HEK293 (cell line): Measurements from ENCODE around the gene CREBL2.

Experiments
- CTCF ChIA-PET: fragments of 350-600 bp; formaldehyde crosslinking; extraction: SDS; loops from one replicate; lab custom pipeline; 2021; ENCODE audit warnings: antibody characterized with exemption; lab: Yijun Ruan, JAX
- POLR2A ChIA-PET: fragments of 300-600 bp; formaldehyde crosslinking; extraction: SDS; loops from one replicate; lab custom pipeline; 2020; ENCODE audit warnings: antibody characterized with exemption, inconsistent platforms; lab: Yijun Ruan, JAX
- H3K27ac ChIP-seq: fragments of 200-500 bp; sonication (Bioruptor generic); 2 replicates; pipeline ENCODE4 v1.5.1; 2014; ENCODE audit warnings: low read depth, low read length, control low read depth, inconsistent platforms; ENCODE audit errors: extremely low read depth
- H3K36me3 ChIP-seq, 2 experiments: fragments of 200-500 bp in 1 of 2; sonication (Bioruptor generic) in 1 of 2; 1 replicate in 1 of 2; 2 replicates in 1 of 2; pipeline ENCODE4 v1.5.1; 2014 to 2017; ENCODE audit warnings: inconsistent platforms in 2 of 2, low read length in 2 of 2; ENCODE audit not compliant: control insufficient read depth in 2 of 2, insufficient read depth in 1 of 2
- H3K4me1 ChIP-seq: fragments of 200-500 bp; sonication (Bioruptor generic); 2 replicates; pipeline ENCODE4 v1.5.1; 2014; ENCODE audit warnings: mild to moderate bottlenecking, low read length, inconsistent platforms; ENCODE audit not compliant: control insufficient read depth, insufficient read depth
- H3K4me3 ChIP-seq: 2 replicates; pipeline ENCODE4 v1.5.1; 2011; ENCODE audit warnings: low read depth, mild to moderate bottlenecking, control low read depth, low read length, moderate library complexity
- H3K9me3 ChIP-seq: fragments of 200-500 bp; sonication (Bioruptor generic); 2 replicates; pipeline ENCODE4 v1.5.1; 2014; ENCODE audit warnings: low read depth, low read length, inconsistent platforms; ENCODE audit not compliant: control insufficient read depth, insufficient read depth
- KLF16 ChIP-seq: fragments of 450-650 bp; formaldehyde crosslinking; IDR thresholded peaks from 2 replicates; pipeline ENCODE4 v1.5.1; 2017; ENCODE audit warnings: missing biosample characterization, missing genetic modification characterization
- MEIS1 ChIP-seq: sonication (generic); formaldehyde crosslinking; IDR thresholded peaks from 2 replicates; pipeline ENCODE4 v1.8.1; 2022; ENCODE audit warnings: missing genetic modification reagents, mild to moderate bottlenecking, borderline replicate concordance
- ZFP3 ChIP-seq: fragments of 450-650 bp; formaldehyde crosslinking; IDR thresholded peaks from 2 replicates; pipeline ENCODE4 v1.5.1; 2016; ENCODE audit warnings: low read depth, missing biosample characterization, missing genetic modification characterization
- ZNF23 ChIP-seq: fragments of 450-650 bp; formaldehyde crosslinking; IDR thresholded peaks from 2 replicates; pipeline ENCODE4 v1.5.1; 2016; ENCODE audit warnings: missing biosample characterization, missing genetic modification characterization, borderline replicate concordance
- ZNF239 ChIP-seq: fragments of 450-650 bp; formaldehyde crosslinking; IDR thresholded peaks from 2 replicates; pipeline ENCODE4 v1.5.1; 2016; ENCODE audit warnings: missing biosample characterization, missing genetic modification characterization
- ZNF37A ChIP-seq: fragments of 450-650 bp; IDR thresholded peaks from 2 replicates; pipeline ENCODE4 v1.5.1; 2018; ENCODE audit warnings: missing biosample characterization, missing genetic modification characterization
- ZNF48 ChIP-seq: fragments of 450-650 bp; formaldehyde crosslinking; IDR thresholded peaks from 2 replicates; pipeline ENCODE4 v1.5.1; 2016; ENCODE audit warnings: missing biosample characterization, missing genetic modification characterization
- ZNF76 ChIP-seq: fragments of 450-650 bp; formaldehyde crosslinking; IDR thresholded peaks from 2 replicates; pipeline ENCODE4; 2016; ENCODE audit warnings: low read depth, missing biosample characterization, missing genetic modification characterization, borderline replicate concordance
- TF ChIP-seq, protein P1 (sequence below): fragments of 450-650 bp; formaldehyde crosslinking; IDR thresholded peaks from 2 replicates; pipeline ENCODE4 v1.5.1; 2017; ENCODE audit warnings: missing biosample characterization, missing genetic modification characterization
- TF ChIP-seq, protein P2 (sequence below): fragments of 450-650 bp; formaldehyde crosslinking; IDR thresholded peaks from 2 replicates; pipeline ENCODE4 v1.5.1; 2016; ENCODE audit warnings: missing biosample characterization, missing genetic modification characterization, low read depth
- TF ChIP-seq, protein P3 (sequence below): fragments of 450-650 bp; formaldehyde crosslinking; IDR thresholded peaks from 2 replicates; pipeline ENCODE4 v1.5.1; 2016; ENCODE audit warnings: missing biosample characterization, missing genetic modification characterization, borderline replicate concordance
- TF ChIP-seq, protein P4 (sequence below): fragments of 450-650 bp; IDR thresholded peaks from 2 replicates; pipeline ENCODE4 v1.5.1; 2018; ENCODE audit warnings: missing biosample characterization, mild to moderate bottlenecking, missing genetic modification characterization
- TF ChIP-seq, protein P5 (sequence below): fragments of 450-650 bp; formaldehyde crosslinking; IDR thresholded peaks from 2 replicates; pipeline ENCODE4 v1.5.1; 2016; ENCODE audit warnings: missing biosample characterization, missing genetic modification characterization
- TF ChIP-seq, protein P6 (sequence below): fragments of 450-650 bp; formaldehyde crosslinking; IDR thresholded peaks from 2 replicates; pipeline ENCODE4 v1.5.1; 2016; ENCODE audit warnings: missing biosample characterization, missing genetic modification characterization
- TF ChIP-seq, protein P7 (sequence below): fragments of 450-650 bp; formaldehyde crosslinking; IDR thresholded peaks from 2 replicates; pipeline ENCODE4 v1.5.1; 2017; ENCODE audit warnings: missing biosample characterization, missing genetic modification characterization
- TF ChIP-seq, protein P8 (sequence below): fragments of 450-650 bp; formaldehyde crosslinking; conservative IDR thresholded peaks from 2 replicates; pipeline ENCODE4 v1.5.1; 2016; ENCODE audit warnings: low read depth, missing biosample characterization, missing genetic modification characterization

Gene CREBL2

DNA sequence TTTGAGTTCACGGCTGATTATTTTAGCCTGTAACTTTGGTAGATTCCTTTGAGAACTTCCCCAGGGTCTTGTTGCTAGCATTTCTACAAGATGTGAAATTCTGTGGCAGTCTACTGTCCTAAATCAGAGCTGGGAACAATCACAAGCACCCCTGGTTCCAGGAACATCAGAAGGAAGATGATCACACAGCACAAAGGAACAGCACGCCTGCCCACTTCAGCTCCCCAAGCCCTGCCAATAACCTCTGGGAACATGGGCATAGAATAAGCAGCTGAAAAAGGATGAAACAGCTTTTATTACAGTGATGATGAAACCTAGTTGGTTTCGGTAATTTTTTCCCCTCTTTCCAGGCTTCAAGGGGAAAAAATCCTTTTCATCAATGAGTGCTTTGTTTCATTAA, 72.0 kb downstream of the CREBL2 start (continued):
- TF ChIP-seq ZNF48 = no peak
- TF ChIP-seq ZNF76 = no peak
- no peak for TF ChIP-seq ZNF239
- TF ChIP-seq, all 188 proteins: peak for 0

DNA sequence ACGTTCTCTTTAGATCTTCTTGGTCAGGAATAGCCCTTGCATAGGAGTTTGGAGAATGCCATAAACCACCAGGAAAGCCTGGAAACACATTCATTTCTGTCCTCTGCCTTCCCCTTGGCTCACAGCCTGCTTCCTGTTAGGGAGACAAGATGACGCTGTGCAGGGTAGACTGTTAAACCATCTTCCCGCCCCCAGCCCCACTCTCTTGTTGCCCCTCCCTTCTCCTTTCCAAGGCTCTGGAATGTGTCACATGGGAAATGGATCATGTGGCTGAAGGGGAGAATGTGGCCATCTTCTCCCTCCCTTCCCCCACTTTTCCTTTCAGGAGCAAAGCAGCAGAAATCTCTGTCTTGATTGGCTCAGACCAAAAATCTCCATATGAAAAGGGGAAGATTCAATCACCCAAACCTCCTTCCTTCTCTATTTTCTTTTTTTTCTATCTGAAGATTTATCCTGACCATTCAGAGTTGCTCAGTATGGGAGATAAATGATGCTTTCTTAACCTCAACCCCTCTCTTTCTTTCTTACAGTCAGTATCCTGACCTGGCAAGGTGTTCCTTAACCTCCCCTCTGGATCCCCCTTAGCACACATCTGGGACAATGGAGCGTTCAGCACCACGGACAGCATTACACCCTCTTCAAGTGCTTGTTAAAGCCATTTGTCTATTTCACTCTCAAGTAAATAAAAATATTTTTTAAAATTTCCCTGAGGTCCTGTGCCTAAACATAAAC, 72.9 kb downstream of the CREBL2 start:
- H3K27ac ChIP-seq = no peak overlapping the region
- ChIA-PET CTCF (interaction anchor here (0.6 to 1.2 kb wide), 3 partner anchors 9 to 1053 kb away, joined by 3 to 4 read pairs (median 4); no protein-coding TSS in a partner anchor), POLR2A (interaction anchor here (0.7 kb wide), 1 partner anchor 327 kb away, joined by 3 read pairs; no protein-coding TSS in a partner anchor)
- no peaks in the 10 kb centered on the region for H3K9me3 ChIP-seq
- H3K4me1 ChIP-seq = no peaks in the 10 kb centered on the region
- H3K36me3 ChIP-seq = no peaks in the 10 kb centered on the region
- no peak overlapping the region for H3K4me3 ChIP-seq
- TF ChIP-seq, protein P1, sequence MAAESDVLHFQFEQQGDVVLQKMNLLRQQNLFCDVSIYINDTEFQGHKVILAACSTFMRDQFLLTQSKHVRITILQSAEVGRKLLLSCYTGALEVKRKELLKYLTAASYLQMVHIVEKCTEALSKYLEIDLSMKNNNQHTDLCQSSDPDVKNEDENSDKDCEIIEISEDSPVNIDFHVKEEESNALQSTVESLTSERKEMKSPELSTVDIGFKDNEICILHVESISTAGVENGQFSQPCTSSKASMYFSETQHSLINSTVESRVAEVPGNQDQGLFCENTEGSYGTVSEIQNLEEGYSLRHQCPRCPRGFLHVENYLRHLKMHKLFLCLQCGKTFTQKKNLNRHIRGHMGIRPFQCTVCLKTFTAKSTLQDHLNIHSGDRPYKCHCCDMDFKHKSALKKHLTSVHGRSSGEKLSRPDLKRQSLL (tag by site-specific recombination) = peak; percentile 54; the same call in 1 of the 2 replicates
- no peak for TF ChIP-seq KLF16 (tag by site-specific recombination)
- TF ChIP-seq ZNF23 = no peak
- TF ChIP-seq, protein P2, sequence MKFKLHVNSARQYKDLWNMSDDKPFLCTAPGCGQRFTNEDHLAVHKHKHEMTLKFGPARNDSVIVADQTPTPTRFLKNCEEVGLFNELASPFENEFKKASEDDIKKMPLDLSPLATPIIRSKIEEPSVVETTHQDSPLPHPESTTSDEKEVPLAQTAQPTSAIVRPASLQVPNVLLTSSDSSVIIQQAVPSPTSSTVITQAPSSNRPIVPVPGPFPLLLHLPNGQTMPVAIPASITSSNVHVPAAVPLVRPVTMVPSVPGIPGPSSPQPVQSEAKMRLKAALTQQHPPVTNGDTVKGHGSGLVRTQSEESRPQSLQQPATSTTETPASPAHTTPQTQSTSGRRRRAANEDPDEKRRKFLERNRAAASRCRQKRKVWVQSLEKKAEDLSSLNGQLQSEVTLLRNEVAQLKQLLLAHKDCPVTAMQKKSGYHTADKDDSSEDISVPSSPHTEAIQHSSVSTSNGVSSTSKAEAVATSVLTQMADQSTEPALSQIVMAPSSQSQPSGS = no peak
- TF ChIP-seq, protein P3, sequence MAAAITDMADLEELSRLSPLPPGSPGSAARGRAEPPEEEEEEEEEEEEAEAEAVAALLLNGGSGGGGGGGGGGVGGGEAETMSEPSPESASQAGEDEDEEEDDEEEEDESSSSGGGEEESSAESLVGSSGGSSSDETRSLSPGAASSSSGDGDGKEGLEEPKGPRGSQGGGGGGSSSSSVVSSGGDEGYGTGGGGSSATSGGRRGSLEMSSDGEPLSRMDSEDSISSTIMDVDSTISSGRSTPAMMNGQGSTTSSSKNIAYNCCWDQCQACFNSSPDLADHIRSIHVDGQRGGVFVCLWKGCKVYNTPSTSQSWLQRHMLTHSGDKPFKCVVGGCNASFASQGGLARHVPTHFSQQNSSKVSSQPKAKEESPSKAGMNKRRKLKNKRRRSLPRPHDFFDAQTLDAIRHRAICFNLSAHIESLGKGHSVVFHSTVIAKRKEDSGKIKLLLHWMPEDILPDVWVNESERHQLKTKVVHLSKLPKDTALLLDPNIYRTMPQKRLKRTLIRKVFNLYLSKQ (tag by site-specific recombination) = no peak
- no peak for TF ChIP-seq MEIS1
- TF ChIP-seq ZNF37A (tag by site-specific recombination) = no peak
- no peak for TF ChIP-seq ZFP3 (tag by site-specific recombination)
- TF ChIP-seq, protein P4, sequence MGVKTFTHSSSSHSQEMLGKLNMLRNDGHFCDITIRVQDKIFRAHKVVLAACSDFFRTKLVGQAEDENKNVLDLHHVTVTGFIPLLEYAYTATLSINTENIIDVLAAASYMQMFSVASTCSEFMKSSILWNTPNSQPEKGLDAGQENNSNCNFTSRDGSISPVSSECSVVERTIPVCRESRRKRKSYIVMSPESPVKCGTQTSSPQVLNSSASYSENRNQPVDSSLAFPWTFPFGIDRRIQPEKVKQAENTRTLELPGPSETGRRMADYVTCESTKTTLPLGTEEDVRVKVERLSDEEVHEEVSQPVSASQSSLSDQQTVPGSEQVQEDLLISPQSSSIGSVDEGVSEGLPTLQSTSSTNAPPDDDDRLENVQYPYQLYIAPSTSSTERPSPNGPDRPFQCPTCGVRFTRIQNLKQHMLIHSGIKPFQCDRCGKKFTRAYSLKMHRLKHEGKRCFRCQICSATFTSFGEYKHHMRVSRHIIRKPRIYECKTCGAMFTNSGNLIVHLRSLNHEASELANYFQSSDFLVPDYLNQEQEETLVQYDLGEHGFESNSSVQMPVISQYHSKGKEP = no peak
- TF ChIP-seq, protein P5, sequence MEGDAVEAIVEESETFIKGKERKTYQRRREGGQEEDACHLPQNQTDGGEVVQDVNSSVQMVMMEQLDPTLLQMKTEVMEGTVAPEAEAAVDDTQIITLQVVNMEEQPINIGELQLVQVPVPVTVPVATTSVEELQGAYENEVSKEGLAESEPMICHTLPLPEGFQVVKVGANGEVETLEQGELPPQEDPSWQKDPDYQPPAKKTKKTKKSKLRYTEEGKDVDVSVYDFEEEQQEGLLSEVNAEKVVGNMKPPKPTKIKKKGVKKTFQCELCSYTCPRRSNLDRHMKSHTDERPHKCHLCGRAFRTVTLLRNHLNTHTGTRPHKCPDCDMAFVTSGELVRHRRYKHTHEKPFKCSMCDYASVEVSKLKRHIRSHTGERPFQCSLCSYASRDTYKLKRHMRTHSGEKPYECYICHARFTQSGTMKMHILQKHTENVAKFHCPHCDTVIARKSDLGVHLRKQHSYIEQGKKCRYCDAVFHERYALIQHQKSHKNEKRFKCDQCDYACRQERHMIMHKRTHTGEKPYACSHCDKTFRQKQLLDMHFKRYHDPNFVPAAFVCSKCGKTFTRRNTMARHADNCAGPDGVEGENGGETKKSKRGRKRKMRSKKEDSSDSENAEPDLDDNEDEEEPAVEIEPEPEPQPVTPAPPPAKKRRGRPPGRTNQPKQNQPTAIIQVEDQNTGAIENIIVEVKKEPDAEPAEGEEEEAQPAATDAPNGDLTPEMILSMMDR (tag by site-specific recombination) = no peak
- TF ChIP-seq, protein P6, sequence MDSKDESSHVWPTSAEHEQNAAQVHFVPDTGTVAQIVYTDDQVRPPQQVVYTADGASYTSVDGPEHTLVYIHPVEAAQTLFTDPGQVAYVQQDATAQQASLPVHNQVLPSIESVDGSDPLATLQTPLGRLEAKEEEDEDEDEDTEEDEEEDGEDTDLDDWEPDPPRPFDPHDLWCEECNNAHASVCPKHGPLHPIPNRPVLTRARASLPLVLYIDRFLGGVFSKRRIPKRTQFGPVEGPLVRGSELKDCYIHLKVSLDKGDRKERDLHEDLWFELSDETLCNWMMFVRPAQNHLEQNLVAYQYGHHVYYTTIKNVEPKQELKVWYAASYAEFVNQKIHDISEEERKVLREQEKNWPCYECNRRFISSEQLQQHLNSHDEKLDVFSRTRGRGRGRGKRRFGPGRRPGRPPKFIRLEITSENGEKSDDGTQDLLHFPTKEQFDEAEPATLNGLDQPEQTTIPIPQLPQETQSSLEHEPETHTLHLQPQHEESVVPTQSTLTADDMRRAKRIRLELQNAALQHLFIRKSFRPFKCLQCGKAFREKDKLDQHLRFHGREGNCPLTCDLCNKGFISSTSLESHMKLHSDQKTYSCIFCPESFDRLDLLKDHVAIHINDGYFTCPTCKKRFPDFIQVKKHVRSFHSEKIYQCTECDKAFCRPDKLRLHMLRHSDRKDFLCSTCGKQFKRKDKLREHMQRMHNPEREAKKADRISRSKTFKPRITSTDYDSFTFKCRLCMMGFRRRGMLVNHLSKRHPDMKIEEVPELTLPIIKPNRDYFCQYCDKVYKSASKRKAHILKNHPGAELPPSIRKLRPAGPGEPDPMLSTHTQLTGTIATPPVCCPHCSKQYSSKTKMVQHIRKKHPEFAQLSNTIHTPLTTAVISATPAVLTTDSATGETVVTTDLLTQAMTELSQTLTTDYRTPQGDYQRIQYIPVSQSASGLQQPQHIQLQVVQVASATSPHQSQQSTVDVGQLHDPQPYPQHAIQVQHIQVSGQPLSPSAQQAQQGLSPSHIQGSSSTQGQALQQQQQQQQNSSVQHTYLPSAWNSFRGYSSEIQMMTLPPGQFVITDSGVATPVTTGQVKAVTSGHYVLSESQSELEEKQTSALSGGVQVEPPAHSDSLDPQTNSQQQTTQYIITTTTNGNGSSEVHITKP (tag by site-specific recombination) = peak; percentile 76; the same call in 1 of the 2 replicates
- TF ChIP-seq, protein P7, sequence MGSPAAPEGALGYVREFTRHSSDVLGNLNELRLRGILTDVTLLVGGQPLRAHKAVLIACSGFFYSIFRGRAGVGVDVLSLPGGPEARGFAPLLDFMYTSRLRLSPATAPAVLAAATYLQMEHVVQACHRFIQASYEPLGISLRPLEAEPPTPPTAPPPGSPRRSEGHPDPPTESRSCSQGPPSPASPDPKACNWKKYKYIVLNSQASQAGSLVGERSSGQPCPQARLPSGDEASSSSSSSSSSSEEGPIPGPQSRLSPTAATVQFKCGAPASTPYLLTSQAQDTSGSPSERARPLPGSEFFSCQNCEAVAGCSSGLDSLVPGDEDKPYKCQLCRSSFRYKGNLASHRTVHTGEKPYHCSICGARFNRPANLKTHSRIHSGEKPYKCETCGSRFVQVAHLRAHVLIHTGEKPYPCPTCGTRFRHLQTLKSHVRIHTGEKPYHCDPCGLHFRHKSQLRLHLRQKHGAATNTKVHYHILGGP (tag by site-specific recombination) = peak; percentile 50
- TF ChIP-seq, protein P8, sequence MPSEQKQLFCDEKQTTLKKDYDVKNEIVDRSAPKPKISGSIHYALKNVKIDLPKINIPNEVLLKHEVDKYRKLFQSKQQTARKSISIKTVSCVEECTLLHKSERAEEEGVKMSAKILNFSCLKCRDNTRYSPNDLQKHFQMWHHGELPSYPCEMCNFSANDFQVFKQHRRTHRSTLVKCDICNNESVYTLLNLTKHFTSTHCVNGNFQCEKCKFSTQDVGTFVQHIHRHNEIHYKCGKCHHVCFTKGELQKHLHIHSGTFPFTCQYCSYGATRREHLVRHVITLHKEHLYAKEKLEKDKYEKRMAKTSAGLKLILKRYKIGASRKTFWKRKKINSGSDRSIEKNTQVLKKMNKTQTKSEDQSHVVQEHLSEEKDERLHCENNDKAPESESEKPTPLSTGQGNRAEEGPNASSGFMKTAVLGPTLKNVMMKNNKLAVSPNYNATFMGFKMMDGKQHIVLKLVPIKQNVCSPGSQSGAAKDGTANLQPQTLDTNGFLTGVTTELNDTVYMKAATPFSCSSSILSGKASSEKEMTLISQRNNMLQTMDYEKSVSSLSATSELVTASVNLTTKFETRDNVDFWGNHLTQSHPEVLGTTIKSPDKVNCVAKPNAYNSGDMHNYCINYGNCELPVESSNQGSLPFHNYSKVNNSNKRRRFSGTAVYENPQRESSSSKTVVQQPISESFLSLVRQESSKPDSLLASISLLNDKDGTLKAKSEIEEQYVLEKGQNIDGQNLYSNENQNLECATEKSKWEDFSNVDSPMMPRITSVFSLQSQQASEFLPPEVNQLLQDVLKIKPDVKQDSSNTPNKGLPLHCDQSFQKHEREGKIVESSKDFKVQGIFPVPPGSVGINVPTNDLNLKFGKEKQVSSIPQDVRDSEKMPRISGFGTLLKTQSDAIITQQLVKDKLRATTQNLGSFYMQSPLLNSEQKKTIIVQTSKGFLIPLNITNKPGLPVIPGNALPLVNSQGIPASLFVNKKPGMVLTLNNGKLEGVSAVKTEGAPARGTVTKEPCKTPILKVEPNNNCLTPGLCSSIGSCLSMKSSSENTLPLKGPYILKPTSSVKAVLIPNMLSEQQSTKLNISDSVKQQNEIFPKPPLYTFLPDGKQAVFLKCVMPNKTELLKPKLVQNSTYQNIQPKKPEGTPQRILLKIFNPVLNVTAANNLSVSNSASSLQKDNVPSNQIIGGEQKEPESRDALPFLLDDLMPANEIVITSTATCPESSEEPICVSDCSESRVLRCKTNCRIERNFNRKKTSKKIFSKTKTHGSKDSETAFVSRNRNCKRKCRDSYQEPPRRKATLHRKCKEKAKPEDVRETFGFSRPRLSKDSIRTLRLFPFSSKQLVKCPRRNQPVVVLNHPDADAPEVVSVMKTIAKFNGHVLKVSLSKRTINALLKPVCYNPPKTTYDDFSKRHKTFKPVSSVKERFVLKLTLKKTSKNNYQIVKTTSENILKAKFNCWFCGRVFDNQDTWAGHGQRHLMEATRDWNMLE (tag by site-specific recombination) = peak; percentile 76
